HG03159 (cell line): ENCODE data around the gene INPP5D.

Experiments used
- ATAC-seq: cut with Tn5 transposase; IDR thresholded peaks from one replicate; pipeline ENCODE4 v1.9.1; 2021; ENCODE audit warnings: mild to moderate bottlenecking, moderate library complexity; ENCODE audit not compliant: unreplicated experiment

Gene INPP5D

GRCh38 chr2:233225230-233226068 lies 165.3 kb downstream of the INPP5D start:
- no peak for ATAC-seq

DNA sequence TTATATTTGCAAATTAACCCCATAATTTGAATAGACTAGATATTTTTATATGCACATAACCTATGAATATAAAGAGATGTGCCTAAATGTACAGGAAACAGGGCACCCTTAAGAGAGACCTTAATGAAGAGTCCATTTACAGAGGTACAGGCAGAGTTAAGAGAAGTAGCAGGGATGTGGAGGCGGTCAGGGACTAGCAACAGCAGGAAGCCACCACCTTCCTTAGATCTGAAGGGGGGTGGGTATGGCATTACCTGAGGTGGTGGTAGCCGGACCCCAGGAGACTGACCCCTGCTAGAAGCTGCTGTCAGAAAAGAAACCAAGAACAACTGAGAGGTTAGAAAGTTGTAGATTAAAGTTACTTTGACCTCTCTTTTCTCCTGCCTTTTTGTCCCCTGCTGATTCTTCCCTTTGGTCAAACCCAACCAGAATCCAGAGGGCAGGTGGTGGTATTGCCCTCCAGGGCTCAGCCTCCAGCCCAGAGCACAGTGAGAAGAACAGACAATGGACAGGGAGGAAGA lies 166.4 kb downstream of the INPP5D start:
- ATAC-seq = no peak

GRCh38 chr2:233227346-233227978 lies 167.3 kb downstream of the INPP5D start:
- no peak for ATAC-seq

- no peak for ATAC-seq
Measured at GRCh38 chr2:233228376-233228775, 168.2 kb downstream of the INPP5D start.

DNA sequence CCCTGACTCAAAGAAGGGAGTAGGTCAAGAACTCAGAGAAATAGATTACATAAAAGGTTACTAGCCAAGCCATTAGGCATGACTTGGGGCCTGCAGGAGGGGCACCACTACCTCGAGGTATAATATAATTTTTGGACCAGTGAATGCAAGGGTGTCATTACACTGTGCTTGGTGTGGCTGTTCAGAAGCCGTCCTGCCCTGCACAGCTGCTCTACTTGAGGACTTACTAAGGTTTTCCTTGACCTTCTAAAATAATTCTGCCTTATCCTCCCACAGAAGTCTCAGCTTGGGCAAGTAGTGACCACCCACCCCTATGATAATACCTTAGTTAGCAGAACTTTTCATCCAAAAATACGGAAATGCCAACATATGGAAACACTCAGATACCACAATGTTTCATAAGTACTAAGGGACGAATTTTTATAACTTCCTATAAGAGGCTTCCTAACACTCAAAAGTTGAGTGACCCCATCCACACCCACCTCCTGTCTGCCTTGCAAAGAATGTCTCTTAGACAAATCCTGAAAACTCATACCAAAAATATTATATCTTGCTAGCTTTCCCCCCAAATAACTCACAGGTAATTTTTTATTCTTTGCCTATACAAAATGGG lies 173.6 kb downstream of the INPP5D start:
- no peak for ATAC-seq

DNA sequence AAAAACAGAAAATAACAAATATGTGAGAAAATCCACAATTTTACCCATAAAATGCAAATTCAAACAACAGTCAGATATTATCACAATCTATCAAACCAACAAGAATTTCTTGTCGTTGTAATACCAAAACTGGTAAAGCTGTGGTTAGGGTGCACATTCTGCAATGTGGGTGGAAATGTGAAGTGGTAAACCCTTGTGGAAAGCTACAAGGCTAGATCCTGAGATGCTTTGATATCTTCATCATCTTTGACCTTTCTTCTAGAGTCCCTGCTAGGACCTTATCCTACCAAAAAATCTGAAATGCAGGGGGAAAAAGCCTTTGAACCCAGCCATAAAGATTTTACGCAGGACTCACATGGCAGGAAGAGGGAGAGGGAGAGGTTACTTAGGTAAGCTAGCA lies 174.1 kb downstream of the INPP5D start:
- no peak for ATAC-seq

DNA sequence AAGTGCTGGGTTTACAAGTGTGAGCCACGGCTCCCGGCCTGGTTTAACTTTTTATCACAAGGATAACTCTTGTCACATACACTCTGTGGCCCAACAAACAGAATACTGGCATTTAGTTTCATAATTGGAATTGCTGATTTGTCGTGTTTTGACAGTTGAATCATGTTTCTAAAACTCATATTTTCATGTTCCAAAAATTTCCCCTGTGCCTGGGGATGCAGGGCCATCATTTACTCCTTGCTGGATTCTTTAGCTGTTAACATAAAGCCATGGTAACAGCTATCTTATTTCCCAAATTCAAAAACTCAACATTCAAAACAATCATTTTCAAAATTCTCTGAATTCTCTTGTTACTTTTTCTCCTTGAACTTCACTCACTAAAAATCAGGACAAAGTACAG lies 174.9 kb downstream of the INPP5D start:
- ATAC-seq = no peak

DNA sequence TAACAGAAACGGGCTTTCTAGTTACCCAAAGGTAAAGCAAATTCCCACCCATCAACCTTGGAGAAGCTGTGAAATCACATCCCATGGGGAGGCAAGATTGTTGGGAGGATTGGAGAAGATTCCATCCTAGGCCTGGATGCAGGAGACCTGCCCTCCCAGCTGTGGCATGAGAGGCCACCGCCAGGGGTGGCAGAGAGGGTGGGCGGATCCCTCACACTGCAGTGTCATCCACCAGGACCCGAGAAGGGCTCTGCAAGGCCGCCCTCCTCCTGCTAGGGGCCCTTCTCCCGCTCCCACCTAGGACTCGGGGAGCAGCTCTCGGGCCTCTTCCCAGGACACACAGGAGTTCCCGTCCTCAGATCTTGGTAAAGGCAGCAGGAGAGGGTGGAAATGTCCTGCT lies 175.8 kb downstream of the INPP5D start:
- no peak for ATAC-seq

- no peak for ATAC-seq
Measured at GRCh38 chr2:233236820-233237589, 176.9 kb downstream of the INPP5D start.

DNA sequence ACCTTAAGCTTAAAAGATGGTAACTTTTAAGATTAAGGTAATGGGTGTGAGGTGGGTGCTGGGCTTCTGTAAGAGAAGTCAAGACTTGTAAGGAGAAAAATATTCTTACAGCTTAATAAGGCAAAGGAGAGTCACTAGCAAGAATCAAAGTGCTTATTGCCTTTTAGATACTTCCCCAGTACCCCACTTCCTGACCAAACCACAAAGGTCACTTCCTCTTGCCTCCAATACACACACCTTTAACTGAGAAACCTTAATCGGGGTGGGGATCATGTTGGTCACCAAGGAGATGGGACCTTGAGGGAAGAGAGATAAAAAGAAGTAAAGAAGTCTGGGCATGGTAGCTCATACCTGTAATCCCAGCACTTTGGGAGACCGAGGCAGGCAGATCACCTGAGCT lies 180.8 kb downstream of the INPP5D start:
- peak; percentile 76 for ATAC-seq

DNA sequence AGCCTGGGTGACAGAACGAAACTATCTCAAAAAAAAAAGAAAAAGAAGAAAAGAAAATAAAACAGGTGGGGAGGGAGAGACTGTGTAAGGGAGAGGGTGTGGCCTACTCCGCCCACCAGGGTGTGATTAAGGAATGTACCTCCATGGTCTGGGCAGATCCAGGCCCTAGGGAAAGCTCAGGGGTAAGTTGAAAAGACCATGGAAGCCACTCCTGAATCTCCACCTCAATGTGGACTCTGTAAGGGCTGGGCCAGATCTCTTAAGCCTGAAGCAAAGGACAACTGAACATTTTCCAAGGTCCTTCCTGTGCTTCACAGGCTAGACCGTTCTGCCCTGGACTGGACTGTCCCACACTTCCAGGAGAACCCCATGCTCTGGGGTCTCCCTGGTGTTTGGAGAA lies 181.7 kb downstream of the INPP5D start:
- ATAC-seq = no peak

- ATAC-seq = no peak
Measured at GRCh38 chr2:233242231-233242927, 182.2 kb downstream of the INPP5D start.

GRCh38 chr2:233243348-233243747 lies 183.2 kb downstream of the INPP5D start:
- no peak for ATAC-seq

DNA sequence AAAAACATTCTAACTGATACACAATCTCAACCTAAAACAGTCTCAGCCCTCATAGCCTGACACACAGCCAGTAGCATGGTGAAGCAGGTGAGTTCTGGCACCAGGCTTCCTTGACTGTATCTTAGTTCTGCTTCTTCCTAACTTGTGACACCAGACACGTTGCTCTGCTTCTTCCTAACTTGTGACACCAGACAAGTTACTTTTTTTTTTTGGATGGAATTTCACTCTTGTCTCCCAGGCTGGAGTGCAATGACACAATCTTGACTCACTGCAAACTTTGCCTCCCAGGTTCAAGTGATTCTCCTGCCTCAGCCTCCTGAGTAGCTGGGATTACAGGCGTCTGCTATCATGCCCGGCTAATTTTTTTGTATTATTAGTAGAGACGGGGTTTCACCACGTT lies 184.7 kb downstream of the INPP5D start:
- no peak for ATAC-seq

GRCh38 chr2:233245406-233245805 lies 185.3 kb downstream of the INPP5D start:
- ATAC-seq = no peak

GRCh38 chr2:233247116-233247515 lies 187.0 kb downstream of the INPP5D start:
- no peak for ATAC-seq

DNA sequence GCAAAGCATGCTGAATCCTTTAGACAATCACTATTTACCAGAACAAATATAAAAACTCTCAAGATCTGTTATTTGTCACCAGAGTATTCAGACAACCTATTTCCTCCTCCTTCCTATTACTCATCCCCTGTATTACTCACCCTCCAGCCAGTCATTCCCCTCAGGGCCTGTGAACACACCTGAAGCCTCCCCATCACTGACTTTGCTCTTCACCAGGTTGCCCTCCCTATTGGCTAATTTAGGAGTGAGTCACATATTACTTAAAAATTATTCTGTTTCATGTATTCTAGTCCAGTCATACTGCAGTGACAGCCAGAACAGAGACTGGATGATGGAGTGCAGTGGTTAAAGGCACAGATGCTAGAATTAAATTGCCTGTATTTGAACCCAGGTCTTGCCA lies 187.6 kb downstream of the INPP5D start:
- ATAC-seq = no peak

GRCh38 chr2:233248999-233249398 lies 188.9 kb downstream of the INPP5D start:
- no peak for ATAC-seq

DNA sequence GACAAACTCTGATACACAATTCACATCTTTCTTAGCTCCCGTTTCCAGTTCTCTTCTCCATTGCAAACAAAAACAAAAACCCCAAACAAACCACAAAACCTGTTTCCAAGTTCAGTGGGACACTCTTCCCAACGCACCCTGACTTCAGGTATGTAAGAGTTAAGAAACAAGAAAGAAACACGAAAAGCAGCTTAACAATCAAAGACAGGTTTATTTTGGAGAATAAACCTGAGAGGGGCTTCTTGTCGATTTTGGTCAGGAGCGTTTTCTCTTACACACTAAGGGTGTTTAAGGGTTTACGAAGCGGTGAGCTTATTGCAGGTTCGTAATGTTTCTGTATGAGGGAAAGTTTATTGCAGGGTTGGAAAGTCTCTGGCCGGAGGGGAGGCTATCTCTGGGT lies 190.4 kb downstream of the INPP5D start:
- ATAC-seq = no peak

DNA sequence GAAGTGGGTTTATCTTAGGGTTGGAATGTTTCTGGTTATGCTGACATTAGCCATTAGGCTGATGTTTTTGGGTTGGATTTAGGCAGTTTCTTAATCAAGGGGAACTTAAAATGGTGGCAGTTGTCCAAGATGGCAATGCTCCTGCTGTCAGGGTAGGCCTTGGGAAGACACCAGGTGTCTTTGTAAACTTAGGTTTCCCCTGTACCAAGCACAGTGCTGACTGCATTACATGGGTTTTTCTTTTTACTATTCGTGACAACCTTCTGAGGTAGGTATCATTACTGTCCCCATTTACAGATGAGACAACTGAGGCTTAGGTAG lies 190.8 kb downstream of the INPP5D start:
- no peak for ATAC-seq
